Lower lobe of right lung (tissue), 2 donors: ENCODE measurements around the gene PIP5K1B. TPM values are rescaled to one million over a fixed set of nuclear protein-coding genes. Genes with fewer than 3 reads are reported as not detected.

Experiments used
- ATAC-seq, 2 donors: fragments of 200-7000 bp; cut with Tn5 transposase; one replicate each; pipeline ENCODE4 v1.9.1; 2020 to 2022; ENCODE audit warnings: mild to moderate bottlenecking in 2 of 2, moderate library complexity in 2 of 2
- DNase-seq: peaks from one replicate; pipeline ENCODE4 v3.0.0-alpha.2; 2020
- H3K27ac ChIP-seq: fragments of 200-600 bp; one replicate; pipeline ENCODE4 v1.8.0; 2022
- H3K27me3 ChIP-seq: fragments of 200-600 bp; one replicate; pipeline ENCODE4 v1.8.0; 2022; ENCODE audit warnings: low read depth
- H3K36me3 ChIP-seq: fragments of 200-600 bp; one replicate; pipeline ENCODE4 v1.8.0; 2022; ENCODE audit warnings: mild to moderate bottlenecking
- H3K4me1 ChIP-seq: fragments of 200-600 bp; one replicate; pipeline ENCODE4 v1.8.0; 2022
- H3K4me3 ChIP-seq: fragments of 200-600 bp; one replicate; pipeline ENCODE4 v1.8.0; 2022; ENCODE audit warnings: mild to moderate bottlenecking
- H3K9me3 ChIP-seq: fragments of 200-600 bp; one replicate; pipeline ENCODE4 v1.8.0; 2022
- intact Hi-C: fragments of 100-400 bp; cut with DNase I; formaldehyde crosslinking; loops from one replicate; pipeline ENCODE4 v1.11.0; 2022
- total RNA-seq: library from RNA; stranded (reverse); fragmentation: NEBNext Ultra II Directional; extraction: Animal tissue kit (Norgen Biotek cat#: 25700); gene quantifications from one replicate; pipeline ENCODE4 v1.2.1, GENCODE V29; 2021
- TF ChIP-seq, protein P1 (sequence below): fragments of 200-600 bp; IDR thresholded peaks from one replicate; pipeline ENCODE4 v1.8.0; 2022; ENCODE audit warnings: antibody characterized with exemption, mild to moderate bottlenecking
- donor health status: DM: no; HTN: yes; CAD: no; lungs with severe emphysema.

PIP5K1B gene
- total RNA-seq, 1 donor from 2014 or later: 35.9 TPM

DNA sequence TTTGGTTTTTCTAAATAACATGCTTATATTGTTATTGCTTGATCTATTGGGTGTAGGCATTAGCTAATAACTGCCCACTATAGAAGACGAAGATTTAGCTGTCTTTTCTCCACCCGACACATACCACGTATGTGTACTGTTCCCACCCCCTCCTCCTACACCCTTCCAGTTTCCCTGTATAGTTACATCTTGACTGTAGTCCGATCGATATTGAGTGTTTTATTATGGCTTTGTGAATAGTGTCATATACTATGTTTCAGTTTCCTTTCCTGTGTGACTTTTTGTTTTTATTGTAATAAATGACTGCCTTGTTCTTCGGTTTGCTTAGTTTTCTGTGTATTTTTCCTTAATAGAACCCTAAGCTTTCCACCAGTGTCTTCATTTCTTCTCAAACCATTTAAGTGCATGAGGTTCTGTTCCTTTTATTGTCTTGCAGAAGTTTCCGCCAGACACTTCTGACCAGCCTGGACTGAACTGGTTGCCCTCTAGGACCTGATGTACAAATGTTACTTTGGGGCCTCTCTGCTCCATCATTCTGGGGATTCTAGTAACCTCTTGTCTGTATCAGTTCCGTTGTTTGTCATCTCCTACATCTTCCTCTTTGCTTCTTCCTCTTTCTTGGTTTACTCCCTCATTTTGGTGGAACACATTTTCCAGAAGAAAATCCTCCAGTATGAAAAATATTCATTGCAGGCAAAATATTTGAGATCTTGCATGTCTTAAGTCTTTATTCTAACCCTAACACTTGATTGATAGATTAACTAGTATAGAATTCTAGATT, 247.0 kb downstream of the PIP5K1B start:
- H3K27ac ChIP-seq: no peak overlapping the region
- ATAC-seq: peak in 1 of 2 donors; percentile 74
- intact Hi-C loops: no loop called here
- H3K4me3 ChIP-seq: no peak overlapping the region
- TF ChIP-seq, protein P1, sequence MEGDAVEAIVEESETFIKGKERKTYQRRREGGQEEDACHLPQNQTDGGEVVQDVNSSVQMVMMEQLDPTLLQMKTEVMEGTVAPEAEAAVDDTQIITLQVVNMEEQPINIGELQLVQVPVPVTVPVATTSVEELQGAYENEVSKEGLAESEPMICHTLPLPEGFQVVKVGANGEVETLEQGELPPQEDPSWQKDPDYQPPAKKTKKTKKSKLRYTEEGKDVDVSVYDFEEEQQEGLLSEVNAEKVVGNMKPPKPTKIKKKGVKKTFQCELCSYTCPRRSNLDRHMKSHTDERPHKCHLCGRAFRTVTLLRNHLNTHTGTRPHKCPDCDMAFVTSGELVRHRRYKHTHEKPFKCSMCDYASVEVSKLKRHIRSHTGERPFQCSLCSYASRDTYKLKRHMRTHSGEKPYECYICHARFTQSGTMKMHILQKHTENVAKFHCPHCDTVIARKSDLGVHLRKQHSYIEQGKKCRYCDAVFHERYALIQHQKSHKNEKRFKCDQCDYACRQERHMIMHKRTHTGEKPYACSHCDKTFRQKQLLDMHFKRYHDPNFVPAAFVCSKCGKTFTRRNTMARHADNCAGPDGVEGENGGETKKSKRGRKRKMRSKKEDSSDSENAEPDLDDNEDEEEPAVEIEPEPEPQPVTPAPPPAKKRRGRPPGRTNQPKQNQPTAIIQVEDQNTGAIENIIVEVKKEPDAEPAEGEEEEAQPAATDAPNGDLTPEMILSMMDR: no peak
- H3K27me3 ChIP-seq: no peaks in the 10 kb centered on the region
- no peak for DNase-seq
- H3K4me1 ChIP-seq: peaks cover 10% of the 10 kb centered on the region
- H3K9me3 ChIP-seq: no peaks in the 10 kb centered on the region
- H3K36me3 ChIP-seq: no peaks in the 10 kb centered on the region

DNA sequence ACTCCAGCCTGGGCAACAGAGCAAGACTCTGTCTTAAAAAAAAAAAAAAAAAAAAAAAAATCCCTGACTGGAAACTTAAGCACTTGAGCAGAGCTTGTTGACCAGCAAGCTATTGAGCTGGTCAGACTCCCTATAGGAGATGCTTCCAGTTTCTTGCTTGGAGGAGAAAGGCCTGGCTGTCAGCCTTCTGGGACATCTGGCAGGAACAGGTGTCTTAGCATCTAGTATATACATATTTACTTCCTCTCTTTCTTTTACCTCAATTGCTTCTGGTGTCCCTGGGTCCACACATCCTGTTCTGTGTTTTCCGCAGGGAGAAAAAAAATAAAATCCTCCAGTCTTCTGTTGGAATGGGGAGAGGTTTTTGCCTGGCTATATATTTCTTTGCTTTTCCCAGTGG, 248.7 kb downstream of the PIP5K1B start:
- no peaks in the 10 kb centered on the region for H3K9me3 ChIP-seq
- no peak overlapping the region for H3K27ac ChIP-seq
- no peak for DNase-seq
- H3K4me1 ChIP-seq: peaks cover 10% of the 10 kb centered on the region
- intact Hi-C loops: no loop called here
- no peak for ATAC-seq
- TF ChIP-seq, protein P1: no peak
- H3K27me3 ChIP-seq: no peaks in the 10 kb centered on the region
- no peak overlapping the region for H3K4me3 ChIP-seq
- H3K36me3 ChIP-seq: no peaks in the 10 kb centered on the region

DNA sequence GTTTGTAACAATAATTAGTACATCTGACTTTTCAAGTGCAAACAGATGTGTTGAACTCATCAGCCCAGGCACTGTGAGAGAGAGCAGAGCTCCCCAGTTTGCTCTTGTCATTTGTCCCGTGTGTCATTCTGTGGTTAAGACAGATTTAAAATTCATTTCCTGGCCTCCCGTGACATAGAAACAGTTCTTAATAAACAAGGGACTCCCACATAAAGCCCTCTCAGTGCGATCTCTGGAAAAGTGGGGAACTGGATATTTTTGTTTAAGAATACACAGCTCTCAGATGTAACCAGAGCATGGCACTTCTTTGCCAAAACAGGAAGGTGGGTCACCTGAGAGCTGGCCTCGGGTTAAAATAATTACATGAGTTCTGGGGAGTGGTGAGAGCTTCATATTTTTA, 250.3 kb downstream of the PIP5K1B start:
- intact Hi-C loops: no loop called here
- TF ChIP-seq, protein P1: no peak

DNA sequence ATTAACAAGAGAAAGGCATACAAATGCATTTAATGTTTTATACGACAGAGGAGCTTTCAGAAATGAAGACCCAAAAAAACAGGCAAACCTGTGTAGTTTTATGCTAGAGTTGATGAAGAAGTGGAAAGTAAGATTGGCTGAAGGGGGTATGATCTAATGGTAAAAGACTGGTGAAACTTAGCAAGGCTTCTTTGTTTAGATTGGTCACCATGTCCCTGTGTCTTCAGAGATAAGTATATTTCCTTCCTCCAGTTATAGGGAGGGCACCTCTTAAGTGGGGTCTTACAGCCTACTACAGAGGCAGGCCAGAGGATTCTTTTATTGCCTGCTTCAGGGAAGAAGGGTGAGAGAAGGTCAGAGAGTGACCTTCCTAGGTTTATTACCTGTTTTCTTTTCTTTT, 252.4 kb downstream of the PIP5K1B start:
- H3K9me3 ChIP-seq: no peaks in the 10 kb centered on the region

More for the DNA sequence above, 250.3 kb downstream of the PIP5K1B start:
- no peaks in the 10 kb centered on the region for H3K36me3 ChIP-seq
- H3K4me3 ChIP-seq: no peak overlapping the region
- peaks cover 4% of the 10 kb centered on the region for H3K4me1 ChIP-seq
- DNase-seq (no peak), ATAC-seq (no peak)
- no peak overlapping the region for H3K27ac ChIP-seq
- H3K9me3 ChIP-seq: no peaks in the 10 kb centered on the region
- no peaks in the 10 kb centered on the region for H3K27me3 ChIP-seq

GRCh38 chr9:68961587-68961986, 256.5 kb downstream of the PIP5K1B start:
- Histone ChIP-seq H3K4me1 (peaks cover 19% of the 10 kb centered on the region), H3K27me3 (no peaks in the 10 kb centered on the region), H3K4me3 (no peak overlapping the region), H3K36me3 (no peaks in the 10 kb centered on the region), H3K9me3 (no peaks in the 10 kb centered on the region), H3K27ac (no peak overlapping the region)
- intact Hi-C loops: no loop called here
- TF ChIP-seq, protein P1: no peak
- ATAC-seq (no peak), DNase-seq (no peak)

More for the DNA sequence above, 252.4 kb downstream of the PIP5K1B start:
- Histone ChIP-seq H3K27me3 (no peaks in the 10 kb centered on the region), H3K27ac (no peak overlapping the region), H3K4me3 (no peak overlapping the region), H3K36me3 (no peaks in the 10 kb centered on the region), H3K4me1 (peaks cover 4% of the 10 kb centered on the region)
- intact Hi-C loops: no loop called here
- TF ChIP-seq, protein P1: no peak
- DNase-seq (no peak), ATAC-seq (no peak)
